Neural progenitor cell (in vitro differentiated cells): ENCODE data around the gene TNNI3K. TPM values are rescaled to one million over a fixed set of nuclear protein-coding genes. Genes with fewer than 3 reads are reported as not detected.

ENCODE experiments used
- DNase-seq: peaks from one replicate; pipeline ENCODE4 v3.0.0-alpha.2; 2016; ENCODE audit warnings: low spot score
- H2AFZ ChIP-seq: fragments of 200-600 bp; sonication (generic); replicated peaks from 2 replicates; pipeline ENCODE4 v1.6.1; 2016; ENCODE audit warnings: antibody characterized with exemption
- H3F3A ChIP-seq: fragments of 200-600 bp; sonication (generic); 2 replicates; pipeline ENCODE4 v1.6.1; 2016; ENCODE audit warnings: antibody characterized with exemption, low read depth
- H3K27ac ChIP-seq: fragments of 200-600 bp; sonication (generic); 2 replicates; pipeline ENCODE4 v1.5.1; 2016; ENCODE audit warnings: mild to moderate bottlenecking
- H3K27me3 ChIP-seq: fragments of 200-600 bp; sonication (generic); 2 replicates; pipeline ENCODE4 v1.6.1; 2016; ENCODE audit warnings: mild to moderate bottlenecking, moderate library complexity
- H3K36me3 ChIP-seq: fragments of 200-600 bp; sonication (generic); 2 replicates; pipeline ENCODE4 v1.5.1; 2016
- H3K4me1 ChIP-seq: fragments of 200-600 bp; sonication (generic); 2 replicates; pipeline ENCODE4 v1.6.1; 2016; ENCODE audit warnings: mixed run types
- H3K4me2 ChIP-seq: fragments of 200-600 bp; sonication (generic); 2 replicates; pipeline ENCODE4 v1.6.1; 2016
- H3K4me3 ChIP-seq: fragments of 200-600 bp; sonication (generic); 2 replicates; pipeline ENCODE4 v1.5.1; 2016
- H3K79me2 ChIP-seq: fragments of 200-600 bp; sonication (generic); 2 replicates; pipeline ENCODE4 v1.6.1; 2016; ENCODE audit warnings: low read depth
- H3K9ac ChIP-seq: fragments of 200-600 bp; sonication (generic); 2 replicates; pipeline ENCODE4 v1.6.1; 2016
- H3K9me3 ChIP-seq: fragments of 200-600 bp; sonication (generic); 2 replicates; pipeline ENCODE4 v1.5.1; 2016; ENCODE audit warnings: low read depth
- H4K20me1 ChIP-seq: fragments of 200-600 bp; sonication (generic); 2 replicates; pipeline ENCODE4 v1.6.1; 2016; ENCODE audit warnings: low read depth
- H3K27ac Mint-ChIP-seq: 3 replicates; pipeline ENCODE4 v1.8.0; 2021; ENCODE audit warnings: mixed read lengths
- H3K27me3 Mint-ChIP-seq: 2 replicates; pipeline ENCODE4 v1.8.0; 2022; ENCODE audit warnings: low read depth, mild to moderate bottlenecking, inconsistent platforms, moderate library complexity, mixed read lengths; ENCODE audit not compliant: insufficient read depth
- H3K36me3 Mint-ChIP-seq: 3 replicates; pipeline ENCODE4 v1.8.0; 2021; ENCODE audit warnings: mixed read lengths
- H3K4me1 Mint-ChIP-seq: 3 replicates; pipeline ENCODE4 v1.8.0; 2021; ENCODE audit warnings: mixed read lengths
- H3K4me3 Mint-ChIP-seq: 3 replicates; pipeline ENCODE4 v1.8.0; 2021; ENCODE audit warnings: mild to moderate bottlenecking, moderate library complexity, mixed read lengths
- H3K9me3 Mint-ChIP-seq: 3 replicates; pipeline ENCODE4 v1.8.0; 2020; ENCODE audit warnings: mixed read lengths
- EZH2 ChIP-seq: fragments of 200-600 bp; sonication (generic); IDR thresholded peaks from 2 replicates; pipeline ENCODE4 v1.6.1; 2017; ENCODE audit warnings: antibody characterized with exemption, mild to moderate bottlenecking, moderate library complexity
- EZH2phosphoT487 ChIP-seq: fragments of 200-600 bp; sonication (generic); IDR thresholded peaks from 2 replicates; pipeline ENCODE4 v1.6.1; 2017; ENCODE audit warnings: antibody characterized with exemption
- total RNA-seq: library from RNA; depleted of rRNA; stranded (reverse); fragments of >200 nt; gene quantifications from 2 replicates; pipeline ENCODE4 v1.2.3, GENCODE V29; 2015; ENCODE audit warnings: low replicate concordance
- TF ChIP-seq, protein P1 (sequence below): fragments of 200-600 bp; sonication (generic); IDR thresholded peaks from 2 replicates; pipeline ENCODE4 v1.5.1; 2017; ENCODE audit warnings: antibody characterized with exemption, mild to moderate bottlenecking

Gene TNNI3K
- total RNA-seq, 1 donor from 2014 or later = 1.9 TPM

DNA sequence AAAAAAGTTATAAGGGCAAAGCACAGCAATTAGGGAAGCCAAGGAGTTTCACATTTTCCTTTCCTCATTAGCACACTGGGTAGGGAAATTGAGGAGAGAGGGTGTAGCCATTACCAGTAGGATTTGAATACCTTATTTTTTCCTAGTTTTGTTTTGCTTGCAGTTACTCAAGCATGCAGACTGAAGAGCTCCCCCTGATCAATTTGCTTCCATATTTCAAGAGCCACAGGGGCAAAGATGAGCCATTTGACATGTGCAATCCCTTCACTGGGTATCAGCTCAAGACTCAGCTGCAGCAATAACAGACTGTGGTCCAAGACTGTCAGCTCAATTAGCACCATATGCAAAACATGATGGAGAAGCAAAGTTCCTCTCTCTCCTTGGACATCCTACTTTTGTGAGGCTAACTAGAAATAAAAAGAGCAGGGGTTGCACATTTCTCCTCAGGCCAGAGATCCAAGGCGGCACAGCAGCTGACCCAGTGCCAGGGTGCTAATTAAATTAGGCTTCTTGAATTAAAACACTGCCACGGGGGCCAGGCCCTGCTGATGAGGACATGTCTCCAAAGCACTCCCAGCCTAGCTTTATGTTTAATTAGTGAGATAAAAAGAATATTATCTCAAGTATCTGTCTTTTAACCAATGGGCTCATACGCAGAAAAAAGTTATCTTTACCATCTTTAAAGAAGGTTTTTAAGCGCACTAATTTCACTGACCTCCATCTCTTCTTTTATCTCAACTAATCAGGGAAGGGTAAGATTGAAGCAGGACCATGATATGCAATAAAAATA is 314.0 kb downstream of the TNNI3K start:
- Mint-ChIP-seq H3K36me3 (no peaks in the 10 kb centered on the region), H3K9me3 (peaks cover 3% of the 10 kb centered on the region), H3K27ac (no peak overlapping the region), H3K27me3 (peaks cover 3% of the 10 kb centered on the region), H3K4me1 (peaks cover 5% of the 10 kb centered on the region), H3K4me3 (no peak overlapping the region)
- Histone ChIP-seq H3K9me3 (no peaks in the 10 kb centered on the region), H3K27ac (no peak overlapping the region), H2AFZ (no peak overlapping the region), H3K4me2 (no peak overlapping the region), H3K9ac (no peak overlapping the region), H3K36me3 (no peaks in the 10 kb centered on the region), H3K4me1 (peaks cover 9% of the 10 kb centered on the region), H4K20me1 (no peaks in the 10 kb centered on the region), H3K79me2 (no peaks in the 10 kb centered on the region), H3K27me3 (no peaks in the 10 kb centered on the region), H3K4me3 (no peak overlapping the region), H3F3A (no peaks in the 10 kb centered on the region)
- no peak for TF ChIP-seq EZH2
- TF ChIP-seq, protein P1, sequence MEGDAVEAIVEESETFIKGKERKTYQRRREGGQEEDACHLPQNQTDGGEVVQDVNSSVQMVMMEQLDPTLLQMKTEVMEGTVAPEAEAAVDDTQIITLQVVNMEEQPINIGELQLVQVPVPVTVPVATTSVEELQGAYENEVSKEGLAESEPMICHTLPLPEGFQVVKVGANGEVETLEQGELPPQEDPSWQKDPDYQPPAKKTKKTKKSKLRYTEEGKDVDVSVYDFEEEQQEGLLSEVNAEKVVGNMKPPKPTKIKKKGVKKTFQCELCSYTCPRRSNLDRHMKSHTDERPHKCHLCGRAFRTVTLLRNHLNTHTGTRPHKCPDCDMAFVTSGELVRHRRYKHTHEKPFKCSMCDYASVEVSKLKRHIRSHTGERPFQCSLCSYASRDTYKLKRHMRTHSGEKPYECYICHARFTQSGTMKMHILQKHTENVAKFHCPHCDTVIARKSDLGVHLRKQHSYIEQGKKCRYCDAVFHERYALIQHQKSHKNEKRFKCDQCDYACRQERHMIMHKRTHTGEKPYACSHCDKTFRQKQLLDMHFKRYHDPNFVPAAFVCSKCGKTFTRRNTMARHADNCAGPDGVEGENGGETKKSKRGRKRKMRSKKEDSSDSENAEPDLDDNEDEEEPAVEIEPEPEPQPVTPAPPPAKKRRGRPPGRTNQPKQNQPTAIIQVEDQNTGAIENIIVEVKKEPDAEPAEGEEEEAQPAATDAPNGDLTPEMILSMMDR = no peak
- no peak for TF ChIP-seq EZH2phosphoT487
- DNase-seq = no peak

DNA sequence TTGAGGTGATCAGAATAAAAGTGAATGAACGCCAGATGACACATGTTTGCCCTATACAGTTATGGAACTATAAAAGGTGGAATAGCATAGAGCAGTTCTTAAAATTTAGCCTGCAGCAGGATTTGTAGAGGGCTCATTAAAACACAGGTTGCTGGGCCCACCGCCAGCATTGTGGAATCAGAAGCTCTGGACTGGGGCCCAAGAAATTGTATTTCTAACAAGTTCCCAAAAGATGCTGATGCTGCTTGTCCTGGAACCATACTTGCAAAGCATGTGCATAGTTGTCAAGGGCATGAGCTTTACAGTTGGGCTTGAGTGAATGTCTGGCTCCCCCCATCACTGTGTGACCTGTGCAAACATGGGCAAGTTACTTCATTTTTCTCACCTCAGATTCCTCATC is 314.7 kb downstream of the TNNI3K start:
- H3K79me2 ChIP-seq = no peaks in the 10 kb centered on the region
- TF ChIP-seq EZH2 (no peak), EZH2phosphoT487 (no peak)
- TF ChIP-seq, protein P1 = no peak
- H3K4me3 Mint-ChIP-seq = no peak overlapping the region
- H3K27me3 Mint-ChIP-seq = peaks cover 3% of the 10 kb centered on the region
- no peaks in the 10 kb centered on the region for H4K20me1 ChIP-seq
- H3K27ac ChIP-seq = no peak overlapping the region
- H3K36me3 Mint-ChIP-seq = no peaks in the 10 kb centered on the region
- H3K9me3 ChIP-seq = no peaks in the 10 kb centered on the region
- peaks cover 5% of the 10 kb centered on the region for H3K4me1 Mint-ChIP-seq
- no peaks in the 10 kb centered on the region for H3K36me3 ChIP-seq
- no peak overlapping the region for H3K27ac Mint-ChIP-seq
- H3K4me2 ChIP-seq = no peak overlapping the region
- H3K9me3 Mint-ChIP-seq = peaks cover 3% of the 10 kb centered on the region
- peaks cover 9% of the 10 kb centered on the region for H3K4me1 ChIP-seq
- H2AFZ ChIP-seq = no peak overlapping the region
- DNase-seq = no peak
- no peaks in the 10 kb centered on the region for H3F3A ChIP-seq
- no peak overlapping the region for H3K4me3 ChIP-seq
- H3K27me3 ChIP-seq = no peaks in the 10 kb centered on the region
- no peak overlapping the region for H3K9ac ChIP-seq

DNA sequence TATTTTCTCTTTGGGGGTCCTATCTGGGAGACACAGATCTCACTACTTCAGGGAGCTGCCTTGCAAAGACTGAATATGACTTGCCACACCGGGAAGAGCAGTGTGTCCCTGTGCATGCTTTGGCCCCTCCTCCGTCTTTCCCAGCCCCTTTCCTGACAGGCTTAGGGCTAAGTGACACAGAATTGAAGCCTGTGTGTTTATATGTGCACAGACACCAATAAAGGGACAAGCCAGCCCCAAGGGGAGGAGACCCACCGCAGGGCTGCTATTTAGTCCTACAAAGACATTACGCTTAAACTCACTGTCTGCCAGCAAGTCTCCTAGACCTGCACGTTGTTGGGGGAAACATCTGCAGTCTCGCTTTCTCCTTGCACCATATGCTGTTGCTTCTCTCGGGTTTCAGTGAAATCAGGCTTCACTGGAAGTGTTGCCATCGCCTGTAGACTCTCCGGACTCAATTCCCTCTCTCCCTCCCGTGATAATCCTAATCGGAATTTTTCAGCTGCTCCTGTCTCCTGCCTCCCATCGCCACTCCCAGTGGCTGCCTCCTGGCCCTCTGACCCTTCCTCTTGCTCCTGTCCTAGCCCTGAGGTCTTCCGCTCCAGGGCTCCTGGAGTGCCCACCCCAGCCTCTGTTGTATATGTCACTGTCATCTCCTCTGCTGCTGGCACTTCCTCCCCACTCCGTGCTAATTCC is 335.8 kb downstream of the TNNI3K start:
- Mint-ChIP-seq H3K4me3 (no peak overlapping the region), H3K27me3 (no peaks in the 10 kb centered on the region), H3K27ac (no peak overlapping the region), H3K9me3 (no peaks in the 10 kb centered on the region), H3K36me3 (no peaks in the 10 kb centered on the region), H3K4me1 (peaks cover 7% of the 10 kb centered on the region)
- no peaks in the 10 kb centered on the region for H3K36me3 ChIP-seq
- TF ChIP-seq EZH2phosphoT487 = no peak
- TF ChIP-seq, protein P1 = no peak
- no peak for TF ChIP-seq EZH2
- H3K4me1 ChIP-seq = peaks cover 11% of the 10 kb centered on the region
- H4K20me1 ChIP-seq = no peaks in the 10 kb centered on the region
- H3K9me3 ChIP-seq = no peaks in the 10 kb centered on the region
- H3K4me2 ChIP-seq = no peak overlapping the region
- no peak overlapping the region for H3K9ac ChIP-seq
- no peak overlapping the region for H3K27ac ChIP-seq
- H3K4me3 ChIP-seq = no peak overlapping the region
- H3K27me3 ChIP-seq = no peaks in the 10 kb centered on the region
- peak; percentile 33 for DNase-seq
- H2AFZ ChIP-seq = peak overlapping the region; percentile 94
- H3K79me2 ChIP-seq = no peaks in the 10 kb centered on the region
- H3F3A ChIP-seq = no peaks in the 10 kb centered on the region
